Activated naive CD4-positive, alpha-beta T cell treated with anti-CD3 and anti-CD28 coated beads, Interleukin-2, amount 50 U/mL, for 72 hours (primary cell): ENCODE results near the gene MEX3D. TPM values are rescaled to one million over a fixed set of nuclear protein-coding genes. Genes with fewer than 3 reads are reported as not detected.

ENCODE experiments used
- ATAC-seq, 2 donors: fragments of 150-1000 bp; cut with Tn5 transposase; 2 replicates each; pipeline ENCODE4 v1.10.0; 2021; ENCODE audit warnings: mild to moderate bottlenecking in 2 of 2, moderate library complexity in 2 of 2
- DNase-seq, 2 donors: peaks; one replicate each; pipeline ENCODE4 v3.0.0; 2021 to 2022; ENCODE audit warnings: low spot score in 2 of 2
- H3K27ac Mint-ChIP-seq, 2 donors: one replicate each; pipeline ENCODE4 v1.8.0; 2022; ENCODE audit warnings: mild to moderate bottlenecking in 2 of 2, mixed read lengths in 2 of 2
- H3K36me3 Mint-ChIP-seq, 2 donors: one replicate each; pipeline ENCODE4 v1.8.0; 2022; ENCODE audit warnings: mixed read lengths in 2 of 2
- H3K9me3 Mint-ChIP-seq, 2 donors: one replicate each; pipeline ENCODE4 v1.8.0; 2022; ENCODE audit warnings: mixed read lengths in 2 of 2
- total RNA-seq, 2 donors: library from RNA; stranded (reverse); gene quantifications; one replicate each; pipeline ENCODE4 v1.2.3, GENCODE V29; 2022

The MEX3D gene
- 1 to 10 TPM; 3.0 to 7.0 TPM for total RNA-seq

DNA sequence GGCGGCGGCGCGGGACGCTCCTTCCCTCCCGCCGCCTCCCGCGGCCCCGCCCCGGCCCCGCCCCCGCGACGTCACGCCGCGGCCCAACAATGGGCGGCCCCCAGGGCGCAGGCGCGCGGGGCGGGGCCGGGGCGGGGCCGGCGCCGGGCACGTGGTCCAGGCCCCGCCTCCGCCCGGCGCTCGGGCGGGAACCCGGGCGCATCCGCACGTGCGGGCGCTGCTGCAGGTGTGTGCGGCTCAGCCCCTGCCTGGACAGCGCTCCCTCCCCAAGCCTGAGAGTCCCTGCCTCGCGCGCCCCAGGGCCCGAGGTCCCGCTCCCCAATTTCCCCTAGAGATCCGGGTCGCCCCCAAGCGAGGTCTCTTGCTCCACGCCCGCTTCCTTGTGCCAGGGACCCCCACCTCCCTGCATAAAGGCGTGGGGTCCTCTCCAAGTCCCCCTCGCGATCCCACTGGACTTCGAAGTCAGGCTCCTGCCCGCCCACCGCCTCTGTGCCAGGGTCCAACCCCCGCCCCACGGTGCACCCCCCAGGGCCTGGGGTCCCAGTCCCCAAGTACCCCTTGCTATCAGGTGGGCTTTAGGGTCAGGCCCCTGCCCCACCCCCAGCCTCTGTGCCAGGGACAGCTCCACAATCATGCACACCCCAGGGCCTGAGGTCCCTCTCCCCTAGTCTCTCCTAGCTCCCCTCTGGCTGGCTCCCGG lies at the start of gene MEX3D:
MEX3D (minus strand) TSS at position 6 of the 700 bp plus-strand sequence. CDS start 267 bp downstream, outside the sequence.
- DNase-seq, result peak; percentile 74 to 83
- Mint-ChIP-seq H3K9me3 (no peaks in the 10 kb centered on the region), H3K27ac (no peak within 1 kb of the TSS), H3K36me3 (no peaks in the 10 kb centered on the region)
- ATAC-seq, result peak; percentile 88 to 91

DNA sequence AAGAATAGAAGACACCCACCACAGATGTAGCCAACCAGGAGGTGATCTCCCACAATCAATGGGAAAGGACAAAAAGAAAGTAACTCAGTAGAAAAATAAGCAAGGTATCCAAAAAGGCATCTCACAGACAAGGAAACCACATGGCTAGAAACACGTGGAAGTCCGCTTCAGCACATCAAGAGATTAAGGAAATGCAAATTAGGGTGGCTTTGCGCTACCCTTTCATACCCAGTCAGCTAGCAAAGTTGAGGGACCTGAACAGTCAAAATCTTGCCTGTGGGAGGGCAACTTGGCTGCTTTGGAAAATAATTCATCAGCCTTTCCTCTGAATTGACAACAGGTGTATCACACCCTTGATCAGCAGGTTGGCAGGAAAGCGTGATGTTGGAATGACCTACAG lies 48.8 kb upstream of the MEX3D start:
- ATAC-seq (peak; percentile 62 to 69), DNase-seq (no peak)
- Mint-ChIP-seq H3K36me3 (peaks cover 4 to 19% of the 10 kb centered on the region in 2 donors), H3K27ac (peak overlapping the region in 1 of 2 donors; percentile 81), H3K9me3 (no peaks in the 10 kb centered on the region)

DNA sequence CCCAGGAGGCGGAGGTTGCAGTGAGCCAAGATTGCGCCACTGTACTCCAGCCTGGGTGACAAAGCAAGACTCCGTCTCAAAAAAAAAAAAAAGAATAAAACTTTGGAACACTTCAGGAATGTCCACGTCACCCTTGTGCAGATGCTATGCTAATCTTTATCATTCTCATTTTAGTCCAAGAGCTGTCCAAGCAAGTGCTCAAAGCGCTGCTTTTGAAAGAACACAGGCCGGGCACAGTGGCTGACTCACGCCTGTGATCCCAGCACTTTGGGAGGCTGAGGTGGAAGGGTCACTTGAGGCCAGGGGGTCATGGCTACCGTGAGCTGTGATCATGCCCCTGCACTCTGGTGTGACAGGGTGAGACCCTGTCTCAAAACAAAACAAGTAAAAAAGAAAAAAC lies 48.3 kb upstream of the MEX3D start:
- no peaks in the 10 kb centered on the region for H3K9me3 Mint-ChIP-seq
- no peak for DNase-seq
- ATAC-seq, result no peak
- H3K36me3 Mint-ChIP-seq, result peaks cover 4 to 19% of the 10 kb centered on the region in 2 donors
- peak overlapping the region in 1 of 2 donors; percentile 81 for H3K27ac Mint-ChIP-seq

DNA sequence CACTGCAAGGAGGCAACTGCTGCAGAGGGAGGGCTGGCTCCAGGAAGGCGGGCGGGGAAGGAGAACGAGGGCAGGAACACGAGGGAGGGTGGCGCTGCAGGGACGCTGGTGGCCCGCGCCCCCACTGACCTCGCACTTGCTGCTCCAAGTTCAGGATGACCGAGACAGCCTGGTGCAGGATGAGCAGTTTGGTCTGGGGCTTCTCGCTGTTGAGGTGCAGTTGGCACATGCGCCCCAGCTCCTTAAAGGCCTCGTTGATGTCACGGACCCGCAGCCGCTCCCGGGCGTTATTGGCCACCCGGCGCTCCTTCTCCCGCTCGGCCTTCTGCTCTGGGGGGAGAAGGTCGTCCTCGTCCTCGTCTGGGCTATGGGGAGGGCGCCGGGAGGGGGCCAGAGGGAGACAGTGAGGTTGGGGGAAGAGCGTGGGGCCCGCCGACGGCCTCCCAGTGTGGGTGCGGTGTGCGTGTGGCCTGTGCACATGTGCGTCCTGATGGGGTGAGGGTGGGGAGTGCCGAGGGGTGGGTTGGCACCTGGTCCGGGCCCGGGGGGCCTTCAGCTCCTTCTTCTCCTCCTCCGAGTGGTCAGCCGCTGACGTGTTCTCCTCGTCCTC lies 47.1 kb upstream of the MEX3D start:
- no peak for ATAC-seq
- H3K9me3 Mint-ChIP-seq, result no peaks in the 10 kb centered on the region
- H3K27ac Mint-ChIP-seq, result no peak overlapping the region
- no peak for DNase-seq
- peaks cover 4 to 19% of the 10 kb centered on the region in 2 donors for H3K36me3 Mint-ChIP-seq

DNA sequence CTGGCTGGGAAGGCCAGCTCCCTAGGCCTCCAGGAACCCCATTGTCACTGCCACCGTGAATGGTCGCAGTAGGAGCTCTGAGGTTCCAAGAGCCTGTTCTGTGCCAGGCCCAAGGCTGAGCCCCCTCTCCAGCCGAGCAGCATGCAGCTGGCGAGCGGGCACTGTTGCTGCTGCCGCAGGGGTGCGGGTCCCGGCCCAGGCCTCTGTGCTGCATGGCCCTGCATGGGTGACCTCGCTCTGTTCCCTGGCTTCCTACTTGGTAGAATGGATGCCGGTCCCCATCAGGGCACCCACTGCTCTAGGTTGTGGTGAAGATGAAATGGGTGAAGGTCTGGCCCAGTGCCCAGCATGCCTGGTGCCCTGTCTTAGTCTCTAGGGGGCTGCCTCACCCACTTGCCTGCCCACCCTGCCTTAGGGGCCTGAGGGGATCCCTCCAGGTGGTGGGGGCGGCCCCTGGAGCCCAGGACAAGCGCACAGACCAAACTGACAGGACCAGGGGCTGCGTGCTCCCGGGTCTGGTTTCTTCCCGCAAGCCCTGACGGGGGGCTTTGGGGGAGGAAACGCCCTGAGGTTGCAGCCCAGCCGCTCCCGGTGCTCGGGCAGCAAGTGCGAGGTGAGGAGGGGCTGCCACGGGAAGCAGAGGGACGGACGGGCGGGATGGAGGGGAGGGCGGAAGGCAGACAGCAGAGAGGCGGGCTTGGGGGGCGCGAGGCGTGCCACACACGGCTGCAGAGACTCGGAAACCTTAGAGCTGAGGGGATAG lies 45.9 kb upstream of the MEX3D start:
- H3K9me3 Mint-ChIP-seq, result no peaks in the 10 kb centered on the region
- H3K36me3 Mint-ChIP-seq, result peaks cover 4 to 19% of the 10 kb centered on the region in 2 donors
- DNase-seq, result no peak
- H3K27ac Mint-ChIP-seq, result no peak overlapping the region
- no peak for ATAC-seq

DNA sequence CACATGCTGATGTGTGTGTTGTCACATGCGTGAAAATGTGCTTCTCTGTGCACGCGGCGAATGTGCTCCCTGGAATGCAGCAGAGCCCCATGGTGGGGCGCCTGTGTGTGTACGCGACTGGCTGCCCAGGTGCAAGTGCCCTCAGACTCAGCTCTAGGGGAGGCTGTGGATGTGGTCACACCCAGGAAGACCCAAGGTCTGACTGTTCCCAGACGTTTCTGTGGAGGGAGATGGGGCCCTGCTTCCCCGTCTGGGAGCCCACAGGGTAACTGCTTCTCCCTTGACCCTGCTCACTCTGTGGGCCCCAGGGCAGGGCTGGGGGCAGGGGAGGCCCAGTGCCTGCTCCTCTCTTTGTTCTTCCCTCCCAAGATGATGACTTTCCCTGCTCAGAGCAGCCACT lies 45.0 kb upstream of the MEX3D start:
- Mint-ChIP-seq H3K27ac (no peak overlapping the region), H3K9me3 (no peaks in the 10 kb centered on the region), H3K36me3 (peaks cover 4 to 19% of the 10 kb centered on the region in 2 donors)
- no peak for ATAC-seq
- DNase-seq, result no peak

DNA sequence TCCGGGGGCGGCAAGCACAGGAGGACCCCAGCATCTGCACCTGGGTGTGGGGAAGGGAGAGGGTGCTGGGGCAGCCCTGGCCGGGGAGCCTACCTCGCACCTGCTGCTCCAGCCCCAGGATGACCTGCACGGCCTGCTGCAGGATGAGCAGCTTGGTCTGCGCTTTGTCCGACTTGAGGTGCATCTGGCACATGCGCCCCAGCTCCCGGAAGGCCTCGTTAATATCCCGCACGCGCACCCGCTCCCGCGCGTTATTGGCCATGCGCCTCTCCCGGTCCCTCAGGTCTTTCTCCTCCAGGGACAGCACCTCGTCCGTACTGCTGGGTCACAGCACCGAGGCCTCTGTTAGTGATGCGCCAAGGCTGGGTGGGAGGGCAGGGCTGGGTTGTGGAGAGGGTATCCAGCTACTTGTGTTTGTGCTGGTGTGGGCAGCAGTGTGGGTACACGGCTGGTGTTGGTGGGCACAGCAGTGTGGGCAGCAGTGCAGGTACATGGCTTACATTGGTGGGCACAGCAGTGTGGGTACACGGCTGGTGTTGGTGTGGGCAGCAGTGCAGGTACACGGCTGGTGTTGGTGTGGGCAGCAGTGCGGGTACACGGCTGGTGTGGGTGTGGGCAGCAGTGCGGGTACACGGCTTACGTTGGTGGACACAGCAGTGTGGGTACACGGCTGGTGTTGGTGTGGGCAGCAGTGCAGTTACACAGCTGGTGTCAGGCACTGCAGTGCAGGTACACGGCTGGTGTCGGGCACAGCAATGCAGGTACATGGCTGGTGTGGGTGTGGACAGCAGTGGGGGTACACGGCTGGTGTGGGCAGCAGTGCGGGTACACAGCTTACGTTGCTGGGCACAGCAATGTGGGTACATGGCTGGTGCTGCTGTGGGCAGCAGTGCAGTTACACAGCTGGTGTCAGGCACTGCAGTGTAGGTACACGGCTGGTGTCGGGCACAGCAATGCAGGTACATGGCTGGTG lies 44.3 kb upstream of the MEX3D start:
- H3K27ac Mint-ChIP-seq, result no peak overlapping the region
- ATAC-seq (no peak), DNase-seq (no peak)
- H3K9me3 Mint-ChIP-seq, result no peaks in the 10 kb centered on the region
- H3K36me3 Mint-ChIP-seq, result peaks cover 4 to 19% of the 10 kb centered on the region in 2 donors

GRCh38 chr19:1611353-1611752 lies 43.2 kb upstream of the MEX3D start:
- no peak overlapping the region for H3K27ac Mint-ChIP-seq
- ATAC-seq (no peak), DNase-seq (no peak)
- no peaks in the 10 kb centered on the region for H3K9me3 Mint-ChIP-seq
- H3K36me3 Mint-ChIP-seq, result peaks cover 4 to 10% of the 10 kb centered on the region in 2 donors

GRCh38 chr19:1610579-1610978 lies 42.5 kb upstream of the MEX3D start:
- H3K9me3 Mint-ChIP-seq, result no peaks in the 10 kb centered on the region
- DNase-seq (no peak), ATAC-seq (no peak)
- H3K27ac Mint-ChIP-seq, result no peak overlapping the region
- H3K36me3 Mint-ChIP-seq, result peaks cover under 1 to 6% of the 10 kb centered on the region in 2 donors

DNA sequence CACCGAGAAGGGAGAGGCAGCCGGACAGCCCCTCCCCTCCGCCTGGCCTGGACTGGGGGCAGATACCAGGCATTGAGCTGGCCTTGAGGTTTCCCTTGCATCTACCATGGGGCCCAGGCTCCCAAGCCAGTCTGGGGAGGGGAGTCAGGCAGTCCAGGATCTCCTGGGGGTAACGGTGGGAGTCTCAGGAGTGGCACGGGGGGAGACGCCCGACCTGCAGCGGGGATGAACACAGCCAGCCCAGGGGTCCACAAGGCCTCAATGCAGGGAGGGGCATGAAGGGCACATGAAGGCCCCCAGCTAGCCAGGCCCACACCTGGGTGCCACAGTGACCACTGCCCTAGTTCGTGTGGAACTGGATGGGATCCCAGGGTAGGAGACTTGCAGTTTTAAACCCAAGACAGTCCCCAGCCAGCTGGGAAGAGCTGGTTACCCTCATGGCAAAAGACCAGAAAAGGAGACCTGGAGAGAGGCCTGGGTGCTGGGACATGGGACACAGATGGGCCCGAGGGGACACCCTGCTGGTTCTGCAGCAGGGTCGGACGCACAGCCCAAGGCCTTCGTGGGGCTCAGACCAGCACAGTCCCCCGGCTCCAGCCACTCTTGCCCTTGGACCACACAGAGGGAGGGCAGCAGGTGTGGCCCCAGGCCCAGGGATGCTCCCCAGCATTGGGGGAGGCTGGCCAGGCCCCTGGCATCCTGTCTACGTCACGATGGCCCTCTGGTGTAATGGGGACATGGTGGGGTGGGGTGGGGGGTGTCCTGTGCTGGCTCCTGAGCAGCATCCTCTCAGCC lies 41.8 kb upstream of the MEX3D start:
- DNase-seq (no peak), ATAC-seq (no peak)
- Mint-ChIP-seq H3K36me3 (peaks cover 0 to 6% of the 10 kb centered on the region in 2 donors), H3K27ac (peak overlapping the region; percentile 49 to 50), H3K9me3 (no peaks in the 10 kb centered on the region)

GRCh38 chr19:1609103-1609396 lies 40.9 kb upstream of the MEX3D start:
- DNase-seq (no peak), ATAC-seq (no peak)
- peak overlapping the region in 1 of 2 donors; percentile 77 for H3K27ac Mint-ChIP-seq

DNA sequence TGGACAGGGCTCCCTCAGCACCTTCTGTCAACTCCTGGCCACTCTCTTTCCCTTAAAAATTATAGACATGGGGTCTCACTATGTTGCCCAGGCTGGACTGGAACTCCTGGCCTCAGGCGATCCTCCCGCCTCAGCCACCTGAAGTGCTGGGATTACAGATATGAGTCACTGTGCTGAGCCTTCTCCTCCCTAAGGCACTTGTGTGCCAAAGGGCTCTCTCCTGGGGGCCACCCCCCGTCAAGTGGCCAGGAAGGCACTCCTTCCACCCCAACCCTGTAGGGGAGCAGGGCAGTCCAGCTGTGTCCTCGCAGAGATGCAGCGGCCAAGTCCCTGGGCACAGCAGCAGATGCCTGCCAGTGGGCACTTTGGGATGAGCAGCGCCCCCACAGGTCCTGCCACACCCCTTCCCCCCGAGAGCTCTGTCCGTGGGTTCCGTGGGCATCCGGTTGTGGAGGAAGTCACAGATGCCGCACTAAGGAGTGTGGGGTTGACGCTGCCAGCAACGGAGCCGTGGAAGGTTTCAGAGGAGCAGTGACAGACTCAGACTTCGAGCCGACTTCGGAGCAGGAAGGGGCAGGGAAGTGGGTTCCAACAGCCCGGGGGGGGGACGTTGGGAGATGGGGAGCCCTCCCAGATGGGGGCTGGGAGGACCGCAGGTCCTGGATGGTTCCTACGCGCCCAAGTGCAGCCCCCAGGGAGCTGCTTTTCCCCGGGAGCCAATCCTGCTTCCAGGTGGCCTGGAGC lies 40.4 kb upstream of the MEX3D start:
- Mint-ChIP-seq H3K36me3 (peaks cover 0 to 5% of the 10 kb centered on the region in 2 donors), H3K9me3 (no peaks in the 10 kb centered on the region), H3K27ac (peak overlapping the region; percentile 36 to 77)
- DNase-seq (no peak), ATAC-seq (no peak)

More at GRCh38 chr19:1609103-1609396, 40.9 kb upstream of the MEX3D start:
- no peaks in the 10 kb centered on the region for H3K9me3 Mint-ChIP-seq
- peaks cover 0 to 5% of the 10 kb centered on the region in 2 donors for H3K36me3 Mint-ChIP-seq

- no peaks in the 10 kb centered on the region for H3K9me3 Mint-ChIP-seq
- DNase-seq, result peak in 1 of 2 donors; percentile 67
- H3K27ac Mint-ChIP-seq, result peak overlapping the region; percentile 94 to 97
- peak; percentile 9 to 26 for ATAC-seq
- H3K36me3 Mint-ChIP-seq, result peaks cover 0 to 13% of the 10 kb centered on the region in 2 donors
Observed at GRCh38 chr19:1606138-1606651, 38.1 kb upstream of the MEX3D start.

DNA sequence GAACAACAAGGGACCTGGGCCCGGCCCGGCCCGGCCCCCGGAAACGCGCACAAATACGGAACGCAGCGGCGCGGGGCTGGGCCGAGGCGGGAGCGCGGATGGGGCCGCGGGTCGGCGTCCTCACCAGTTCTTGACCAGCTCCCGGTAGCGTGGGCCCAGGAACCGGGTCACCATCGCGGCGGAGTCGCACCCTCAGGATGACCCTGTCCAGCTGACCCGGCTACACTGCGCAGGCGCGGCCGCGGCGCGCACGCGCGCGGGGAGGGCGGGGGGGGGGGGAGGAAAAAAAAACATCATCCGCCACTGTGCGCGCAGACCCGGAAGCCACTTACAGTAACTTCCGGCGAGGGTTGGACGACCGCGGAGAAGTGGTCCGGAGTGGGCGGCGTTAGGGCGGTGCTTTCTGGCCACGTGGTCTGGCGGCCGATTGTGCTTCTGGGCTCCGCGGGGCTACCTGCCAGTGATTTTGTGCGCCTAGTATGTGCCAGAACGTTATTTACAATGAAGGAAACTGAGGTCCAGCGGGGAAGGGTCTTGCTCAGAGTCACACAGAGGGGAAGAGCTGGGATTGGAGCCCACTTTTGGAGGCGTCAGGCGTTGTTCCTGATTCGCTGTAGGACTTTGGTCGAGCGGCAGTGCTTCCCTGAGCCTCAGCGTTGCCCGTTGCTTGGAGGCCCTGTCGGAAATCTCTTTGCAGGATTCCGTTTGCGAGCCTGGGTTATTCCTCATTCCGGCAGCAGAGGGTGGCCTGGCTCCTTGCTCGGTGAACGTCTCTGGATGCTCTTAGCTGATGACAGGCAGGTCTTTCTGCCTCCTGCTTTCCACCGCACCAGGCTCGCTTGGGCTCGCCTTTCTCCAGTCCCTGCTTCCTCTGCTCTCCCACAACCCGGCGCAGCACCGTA lies 37.4 kb upstream of the MEX3D start, which contains the start of gene UQCR11:
UQCR11 (minus strand) TSS at position 227 of the 902 bp plus-strand sequence; CDS start at position 174, 53 bp downstream.
- H3K9me3 Mint-ChIP-seq, result no peaks in the 10 kb centered on the region
- H3K27ac Mint-ChIP-seq, result peak within 1 kb of the TSS; percentile 94 to 97
- H3K36me3 Mint-ChIP-seq, result peaks cover 0 to 13% of the 10 kb centered on the region in 2 donors
- DNase-seq (peak; percentile 91 to 95), ATAC-seq (peak; percentile 89 to 92)
